Measurements from ENCODE around the gene ZNF581. TPM values are rescaled to one million over a fixed set of nuclear protein-coding genes. Genes with fewer than 3 reads are reported as not detected.

ZNF581 gene
- polyA plus RNA-seq, 1 experiment, result 31.3 TPM

DNA sequence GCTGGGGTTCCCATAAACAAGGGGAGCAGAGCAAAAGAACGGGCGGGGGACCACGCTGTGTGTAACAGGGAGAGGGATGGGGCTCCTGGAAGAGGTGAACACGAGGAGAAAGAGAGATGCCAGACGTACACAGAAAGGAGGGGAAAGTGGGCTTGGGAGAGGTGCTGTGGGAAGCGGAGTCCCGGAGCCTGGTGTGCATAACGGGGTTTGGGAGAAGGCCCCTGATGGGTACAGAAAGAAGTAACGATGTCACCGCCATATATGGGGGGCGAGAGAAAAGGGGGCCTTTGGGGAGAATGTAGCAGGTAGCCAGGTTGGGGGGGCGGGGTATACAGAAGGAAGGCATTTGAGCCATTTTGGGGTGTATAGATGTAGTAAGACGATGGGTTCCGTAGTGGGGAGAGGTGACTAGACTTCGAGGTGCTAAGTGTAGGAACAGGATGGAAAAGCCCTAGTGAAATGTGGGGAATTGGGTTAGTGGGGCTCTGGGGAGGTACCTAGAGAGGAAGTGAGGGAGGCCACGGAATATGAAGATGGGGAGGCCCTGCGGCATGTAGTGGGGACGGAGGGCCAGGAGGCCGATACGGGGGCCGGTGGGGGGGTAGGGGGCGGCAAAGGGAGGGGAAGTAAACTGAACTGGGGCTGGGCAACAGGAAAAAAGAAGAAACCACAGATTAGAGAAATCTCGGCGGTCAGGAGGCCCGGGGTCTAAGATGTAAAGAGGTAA is 1.9 kb upstream of the ZNF581 start:
- no peak for DNase-seq (ENCODE audit: low read depth)
- H3K4me3 ChIP-seq (ENCODE audit: low read depth, low read length), result peak overlapping the region; percentile 75
- CTCF ChIA-PET, result interaction anchor here (0.9 to 2.7 kb wide), 3 partner anchors 9 to 35 kb away, joined by 3 to 11 read pairs (median 9); partner anchors contain the start of gene U2AF2
- TF ChIP-seq, protein P1, sequence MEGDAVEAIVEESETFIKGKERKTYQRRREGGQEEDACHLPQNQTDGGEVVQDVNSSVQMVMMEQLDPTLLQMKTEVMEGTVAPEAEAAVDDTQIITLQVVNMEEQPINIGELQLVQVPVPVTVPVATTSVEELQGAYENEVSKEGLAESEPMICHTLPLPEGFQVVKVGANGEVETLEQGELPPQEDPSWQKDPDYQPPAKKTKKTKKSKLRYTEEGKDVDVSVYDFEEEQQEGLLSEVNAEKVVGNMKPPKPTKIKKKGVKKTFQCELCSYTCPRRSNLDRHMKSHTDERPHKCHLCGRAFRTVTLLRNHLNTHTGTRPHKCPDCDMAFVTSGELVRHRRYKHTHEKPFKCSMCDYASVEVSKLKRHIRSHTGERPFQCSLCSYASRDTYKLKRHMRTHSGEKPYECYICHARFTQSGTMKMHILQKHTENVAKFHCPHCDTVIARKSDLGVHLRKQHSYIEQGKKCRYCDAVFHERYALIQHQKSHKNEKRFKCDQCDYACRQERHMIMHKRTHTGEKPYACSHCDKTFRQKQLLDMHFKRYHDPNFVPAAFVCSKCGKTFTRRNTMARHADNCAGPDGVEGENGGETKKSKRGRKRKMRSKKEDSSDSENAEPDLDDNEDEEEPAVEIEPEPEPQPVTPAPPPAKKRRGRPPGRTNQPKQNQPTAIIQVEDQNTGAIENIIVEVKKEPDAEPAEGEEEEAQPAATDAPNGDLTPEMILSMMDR (IDR thresholded peaks at IDR 0.05; ENCODE audit: insufficient read depth, low read depth, low read length), result no peak
- H3K36me3 ChIP-seq (ENCODE audit: control insufficient read depth, insufficient read depth, low read length), result peaks cover 5% of the 10 kb centered on the region
- POLR2A ChIA-PET, result interaction anchor here (0.6 kb wide), 1 partner anchor 163 kb away, joined by 3 read pairs; no protein-coding TSS in a partner anchor
- no peaks in the 10 kb centered on the region for H3K27me3 ChIP-seq (ENCODE audit: control insufficient read depth, insufficient read depth, low read length)

DNA sequence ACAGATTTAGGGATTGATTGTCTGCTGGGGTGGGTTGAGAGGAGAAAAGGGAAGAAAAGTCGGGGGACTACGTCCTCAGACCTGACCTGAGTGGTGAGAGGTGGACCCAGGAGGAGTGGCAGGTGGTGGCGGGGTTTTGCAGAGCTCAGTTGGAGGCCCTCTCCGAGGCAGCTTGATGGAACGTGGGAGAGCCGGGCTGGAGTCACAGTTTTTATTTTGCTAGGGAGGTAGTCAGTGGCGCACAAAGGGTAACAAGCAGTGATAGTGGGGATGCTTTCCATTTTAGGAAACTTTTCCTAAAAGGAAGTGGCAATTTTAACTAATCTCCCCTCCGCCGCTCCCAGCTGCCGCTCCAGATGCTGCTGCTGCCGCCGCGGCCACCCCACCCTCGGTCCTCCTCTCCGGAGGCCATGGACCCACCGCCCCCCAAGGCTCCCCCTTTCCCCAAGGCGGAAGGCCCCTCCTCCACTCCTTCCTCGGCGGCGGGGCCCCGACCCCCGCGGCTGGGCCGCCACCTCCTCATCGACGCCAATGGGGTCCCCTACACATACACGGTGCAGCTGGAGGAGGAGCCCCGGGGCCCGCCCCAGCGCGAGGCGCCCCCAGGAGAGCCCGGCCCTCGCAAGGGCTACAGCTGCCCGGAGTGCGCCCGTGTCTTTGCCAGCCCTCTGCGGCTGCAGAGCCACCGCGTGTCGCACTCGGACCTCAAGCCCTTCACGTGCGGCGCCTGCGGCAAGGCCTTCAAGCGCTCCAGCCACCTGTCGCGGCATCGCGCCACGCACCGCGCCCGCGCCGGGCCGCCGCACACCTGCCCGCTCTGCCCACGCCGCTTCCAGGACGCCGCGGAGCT is 1.1 kb upstream of the ZNF581 start:
- ChIA-PET CTCF (interaction anchor here (0.9 to 2.7 kb wide), 4 partner anchors 10 to 36 kb away, joined by 3 to 11 read pairs (median 6); partner anchors contain the start of gene U2AF2), POLR2A (no interaction called here)
- Histone ChIP-seq H3K27me3 (ENCODE audit: control insufficient read depth, insufficient read depth, low read length) (no peaks in the 10 kb centered on the region), H3K36me3 (ENCODE audit: control insufficient read depth, insufficient read depth, low read length) (peaks cover 5% of the 10 kb centered on the region), H3K4me3 (ENCODE audit: low read depth, low read length) (peak overlapping the region; percentile 75)
- DNase-seq (ENCODE audit: low read depth), result no peak
- TF ChIP-seq, protein P1 (IDR thresholded peaks at IDR 0.05; ENCODE audit: insufficient read depth, low read depth, low read length), result no peak

DNA sequence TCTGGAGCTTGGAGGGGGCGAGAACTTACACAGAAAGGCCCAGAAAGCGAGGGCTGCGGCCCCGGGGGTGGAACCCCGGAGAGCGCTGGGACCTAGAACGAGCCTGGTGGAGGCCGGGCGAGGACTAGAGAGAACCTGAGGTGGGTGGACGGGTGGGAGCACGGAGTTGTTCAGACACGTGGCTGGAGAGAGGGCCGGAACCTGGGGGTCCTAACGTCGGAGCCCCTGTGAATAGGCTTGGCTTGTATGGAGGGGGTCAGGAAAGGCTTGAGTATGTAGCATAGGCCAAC is 383 bp downstream of the ZNF581 start:
- DNase-seq (ENCODE audit: low read depth), result no peak
- ChIA-PET CTCF (interaction anchor here (2.7 kb wide), 1 partner anchor 11 kb away, joined by 9 read pairs; no protein-coding TSS in a partner anchor), POLR2A (no interaction called here)
- Histone ChIP-seq H3K27me3 (ENCODE audit: control insufficient read depth, insufficient read depth, low read length) (no peaks in the 10 kb centered on the region), H3K36me3 (ENCODE audit: control insufficient read depth, insufficient read depth, low read length) (peaks cover 5% of the 10 kb centered on the region), H3K4me3 (ENCODE audit: low read depth, low read length) (peak overlapping the region; percentile 75)
- TF ChIP-seq, protein P1 (IDR thresholded peaks at IDR 0.05; ENCODE audit: insufficient read depth, low read depth, low read length), result no peak

DNA sequence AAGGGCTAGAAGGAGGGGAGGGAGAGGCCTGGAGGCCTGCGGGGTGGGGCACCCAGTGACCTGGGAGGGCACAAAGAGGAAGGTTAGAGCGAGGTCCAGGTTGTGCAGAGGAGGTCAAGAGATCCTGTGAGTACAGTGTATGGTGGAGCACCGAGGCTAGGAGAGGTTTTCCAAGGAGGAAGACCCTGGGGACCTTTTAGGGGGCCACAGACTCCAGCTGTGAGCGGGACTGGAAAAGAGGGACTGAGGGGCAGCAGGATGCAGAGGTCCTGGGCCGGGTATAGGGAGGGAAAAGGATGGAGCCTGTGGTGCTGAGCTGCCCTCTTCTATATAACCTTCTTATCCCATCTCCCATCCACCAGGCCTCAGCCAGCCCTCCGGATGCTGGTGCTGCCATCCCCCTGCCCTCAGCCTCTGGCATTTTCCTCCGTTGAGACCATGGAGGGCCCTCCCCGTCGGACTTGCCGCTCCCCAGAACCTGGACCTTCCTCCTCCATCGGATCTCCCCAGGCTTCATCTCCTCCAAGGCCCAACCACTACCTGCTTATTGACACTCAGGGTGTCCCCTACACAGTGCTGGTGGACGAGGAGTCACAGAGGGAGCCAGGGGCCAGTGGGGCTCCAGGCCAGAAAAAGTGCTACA is 863 bp downstream of the ZNF581 start:
- peaks cover 5% of the 10 kb centered on the region for H3K36me3 ChIP-seq (ENCODE audit: control insufficient read depth, insufficient read depth, low read length)
- POLR2A ChIA-PET, result no interaction called here
- H3K4me3 ChIP-seq (ENCODE audit: low read depth, low read length), result peak overlapping the region; percentile 75
- CTCF ChIA-PET, result interaction anchor here (1.9 to 2.7 kb wide), 2 partner anchors 10 to 12 kb away, joined by 7 to 9 read pairs; no protein-coding TSS in a partner anchor
- no peaks in the 10 kb centered on the region for H3K27me3 ChIP-seq (ENCODE audit: control insufficient read depth, insufficient read depth, low read length)
- TF ChIP-seq, protein P1 (IDR thresholded peaks at IDR 0.05; ENCODE audit: insufficient read depth, low read depth, low read length), result no peak
- DNase-seq (ENCODE audit: low read depth), result no peak
